Measurements from ENCODE around the gene KMT2B. TPM values are rescaled to one million over a fixed set of nuclear protein-coding genes. Genes with fewer than 3 reads are reported as not detected.

Gene KMT2B
- polyA plus RNA-seq, 10 donors, result 17.6 to 26.1 (median 23.0) TPM

GRCh38 chr19:35740423-35741202 lies 22.8 kb downstream of the KMT2B start:
- DNase-seq, result peak; percentile 97 to 99 (median 98)

- DNase-seq, result no peak
Measured at GRCh38 chr19:35741203-35741515, 23.4 kb downstream of the KMT2B start.

GRCh38 chr19:35742121-35742724 lies 24.4 kb downstream of the KMT2B start, which contains the start of gene IGFLR1:
Gene IGFLR1 (minus strand): TSS chr19:35742452. CDS start chr19:35741180, 1,272 bp downstream.
- no peak for DNase-seq

GRCh38 chr19:35743640-35744429 lies 26.0 kb downstream of the KMT2B start:
- no peak for DNase-seq

- DNase-seq, result peak; percentile 96 to 97 (median 96)
Measured at GRCh38 chr19:35744430-35745327, 26.9 kb downstream of the KMT2B start.

GRCh38 chr19:35745328-35746086 lies 27.7 kb downstream of the KMT2B start, which contains the start of the genes PSENEN and U2AF1L4:
Gene PSENEN (plus strand): TSS chr19:35745651. CDS start chr19:35745931, 280 bp downstream.
Gene U2AF1L4 (minus strand): TSS chr19:35745418. CDS start chr19:35745391, 27 bp downstream.
- DNase-seq, result peak; percentile 99 to 100 (median 100)

- no peak for DNase-seq
Measured at GRCh38 chr19:35746087-35746462, 28.3 kb downstream of the KMT2B start.

- DNase-seq, result no peak
Measured at GRCh38 chr19:35746531-35746930, 28.7 kb downstream of the KMT2B start.

- peak; percentile 100 for DNase-seq
Measured at GRCh38 chr19:35748106-35749020, 30.6 kb downstream of the KMT2B start, which contains the start of gene LIN37. Gene LIN37 (plus strand): TSS chr19:35748576. CDS start chr19:35748725, 149 bp downstream.

GRCh38 chr19:35750167-35750566 lies 32.4 kb downstream of the KMT2B start:
- DNase-seq, result no peak

GRCh38 chr19:35751839-35752745 lies 34.3 kb downstream of the KMT2B start:
- DNase-seq, result no peak

GRCh38 chr19:35752746-35753350 lies 35.0 kb downstream of the KMT2B start:
- DNase-seq, result no peak

- DNase-seq, result no peak
Measured at GRCh38 chr19:35753634-35754369, 36.0 kb downstream of the KMT2B start.

GRCh38 chr19:35754370-35755130 lies 36.7 kb downstream of the KMT2B start:
- DNase-seq, result no peak

GRCh38 chr19:35755131-35755549 lies 37.3 kb downstream of the KMT2B start:
- DNase-seq, result no peak

All from muscle of back (tissue), 11 donors.